OCI-LY1 (cell line): ENCODE results near the gene POLR1E.

ENCODE experiments used
- EZH2 ChIP-seq: fragments of 200-600 bp; sonication (generic), shearing (Covaris generic); IDR thresholded peaks from 2 replicates; pipeline ENCODE4 v1.8.0; 2017; ENCODE audit warnings: borderline replicate concordance, mixed run types, mild to moderate bottlenecking, antibody characterized with exemption, low read length, moderate library complexity, mixed read lengths
- TF ChIP-seq, protein P1 (sequence below): fragments of 200-600 bp; sonication (generic), shearing (Covaris generic); IDR thresholded peaks from 2 replicates; pipeline ENCODE4 v1.5.1; 2017; ENCODE audit warnings: mild to moderate bottlenecking, antibody characterized with exemption, low read length, moderate library complexity, mixed read lengths

DNA sequence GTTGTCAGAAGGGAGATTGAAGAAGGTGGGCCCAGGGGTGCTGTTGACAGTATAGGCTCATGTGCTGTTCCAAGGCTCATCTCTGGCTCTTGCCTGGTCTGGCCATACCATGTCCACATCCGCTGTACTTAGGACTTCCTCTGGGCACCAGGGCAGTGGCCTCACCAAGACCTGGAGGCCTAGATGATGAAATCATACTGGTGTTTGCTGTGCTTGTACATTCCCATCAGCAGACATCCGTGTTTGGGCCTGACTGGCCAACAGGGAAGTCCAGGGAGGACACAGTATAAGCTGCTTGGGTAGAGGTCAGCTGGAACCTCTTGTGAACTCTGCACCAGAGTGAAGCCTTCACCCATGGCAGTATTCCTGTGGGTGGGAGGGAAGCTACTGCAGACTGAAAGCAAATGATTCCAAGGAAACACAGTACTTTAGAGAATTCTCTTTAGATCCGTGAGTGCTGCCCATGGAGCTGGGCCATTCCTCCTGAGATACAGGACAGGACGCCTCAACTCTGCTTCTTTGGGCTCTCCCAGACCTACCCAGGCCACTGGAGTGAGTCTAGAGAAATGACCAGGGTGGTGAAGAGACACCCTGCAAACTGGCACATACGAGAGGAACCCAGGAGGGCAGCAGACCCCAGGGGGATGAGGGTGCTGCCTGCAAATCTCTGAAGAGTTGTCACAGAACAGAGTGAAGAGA, 22.5 kb downstream of the POLR1E start:
- TF ChIP-seq, protein P1, sequence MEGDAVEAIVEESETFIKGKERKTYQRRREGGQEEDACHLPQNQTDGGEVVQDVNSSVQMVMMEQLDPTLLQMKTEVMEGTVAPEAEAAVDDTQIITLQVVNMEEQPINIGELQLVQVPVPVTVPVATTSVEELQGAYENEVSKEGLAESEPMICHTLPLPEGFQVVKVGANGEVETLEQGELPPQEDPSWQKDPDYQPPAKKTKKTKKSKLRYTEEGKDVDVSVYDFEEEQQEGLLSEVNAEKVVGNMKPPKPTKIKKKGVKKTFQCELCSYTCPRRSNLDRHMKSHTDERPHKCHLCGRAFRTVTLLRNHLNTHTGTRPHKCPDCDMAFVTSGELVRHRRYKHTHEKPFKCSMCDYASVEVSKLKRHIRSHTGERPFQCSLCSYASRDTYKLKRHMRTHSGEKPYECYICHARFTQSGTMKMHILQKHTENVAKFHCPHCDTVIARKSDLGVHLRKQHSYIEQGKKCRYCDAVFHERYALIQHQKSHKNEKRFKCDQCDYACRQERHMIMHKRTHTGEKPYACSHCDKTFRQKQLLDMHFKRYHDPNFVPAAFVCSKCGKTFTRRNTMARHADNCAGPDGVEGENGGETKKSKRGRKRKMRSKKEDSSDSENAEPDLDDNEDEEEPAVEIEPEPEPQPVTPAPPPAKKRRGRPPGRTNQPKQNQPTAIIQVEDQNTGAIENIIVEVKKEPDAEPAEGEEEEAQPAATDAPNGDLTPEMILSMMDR = no peak
- no peak for TF ChIP-seq EZH2
